Natural killer cell (primary cell): ENCODE data around the gene SMAGP. TPM values are rescaled to one million over a fixed set of nuclear protein-coding genes. Genes with fewer than 3 reads are reported as not detected.
A peak's percentile ranks its signal among the peaks of the same experiment; 100 is the strongest.

Source experiments
- ATAC-seq, 3 donors: fragments of 150-1000 bp in 2 of 3; fragments of 200-7000 bp in 1 of 3; cut with Tn5 transposase; 1 replicate in 1 of 3; 2 replicates in 2 of 3; pipeline ENCODE4 v1.10.0; 2021; ENCODE audit warnings: mild to moderate bottlenecking in 2 of 3, moderate library complexity in 2 of 3
- DNase-seq, 2 donors: peaks; one replicate each; pipeline versions ENCODE4 v3.0.0 to v3.0.0-alpha.2; 2013 to 2021; ENCODE audit warnings: mixed read lengths in 1 of 2
- H3K27ac ChIP-seq: one replicate; pipeline ENCODE4 v1.5.1; 2013; ENCODE audit warnings: mild to moderate bottlenecking, low read length
- H3K27me3 ChIP-seq: one replicate; pipeline ENCODE4 v1.6.1; 2013; ENCODE audit warnings: low read length; ENCODE audit not compliant: control insufficient read depth, insufficient read depth
- H3K36me3 ChIP-seq: one replicate; pipeline ENCODE4 v1.6.1; 2013; ENCODE audit warnings: low read length; ENCODE audit not compliant: control insufficient read depth, insufficient read depth
- H3K4me1 ChIP-seq: one replicate; pipeline ENCODE4 v1.6.1; 2013; ENCODE audit warnings: low read length; ENCODE audit not compliant: control insufficient read depth, insufficient read depth
- H3K4me3 ChIP-seq: one replicate; pipeline ENCODE4 v1.5.1; 2013; ENCODE audit warnings: low read length
- H3K9me3 ChIP-seq: one replicate; pipeline ENCODE4 v1.6.1; 2013; ENCODE audit warnings: low read length; ENCODE audit not compliant: control insufficient read depth, insufficient read depth
- H3K27ac Mint-ChIP-seq, 2 donors: one replicate each; pipeline ENCODE4 v1.8.0; 2022; ENCODE audit warnings: mild to moderate bottlenecking in 2 of 2, mixed read lengths in 2 of 2, moderate library complexity in 1 of 2
- H3K27me3 Mint-ChIP-seq, 2 donors: one replicate each; pipeline ENCODE4 v1.8.0; 2022; ENCODE audit warnings: low read depth in 2 of 2, mixed read lengths in 2 of 2
- H3K36me3 Mint-ChIP-seq: one replicate; pipeline ENCODE4 v1.8.0; 2022; ENCODE audit warnings: mixed read lengths
- H3K4me1 Mint-ChIP-seq, 2 donors: one replicate each; pipeline ENCODE4 v1.8.0; 2022; ENCODE audit warnings: mixed read lengths in 2 of 2
- H3K4me3 Mint-ChIP-seq: one replicate; pipeline ENCODE4 v1.8.0; 2022; ENCODE audit warnings: mild to moderate bottlenecking, moderate library complexity, mixed read lengths
- H3K9me3 Mint-ChIP-seq, 2 donors: one replicate each; pipeline ENCODE4 v1.8.0; 2022; ENCODE audit warnings: mixed read lengths in 2 of 2
- whole genome bisulfite sequencing: methylation state at CpG from one replicate; pipeline ENCODE4 v1.1.7; 2013; ENCODE audit warnings: missing lambda C conversion rate; ENCODE audit not compliant: insufficient coverage; 5-methylcytosine and 5-hydroxymethylcytosine counted together
- intact Hi-C: fragments of 100-400 bp; cut with micrococcal nuclease; formaldehyde crosslinking; loops from one replicate; pipeline ENCODE4 v1.14.2; 2022
- total RNA-seq, 4 donors: library from RNA; stranded (reverse); fragments of 120-200 nt in 1 of 4; gene quantifications; one replicate each; pipeline versions ENCODE4 v1.2.3 to v1.2.4, GENCODE V29; 2013 to 2022
- TF ChIP-seq, protein P1 (sequence below): fragments of 200-600 bp; IDR thresholded peaks from one replicate; pipeline ENCODE4 v1.8.0; 2022; ENCODE audit warnings: antibody characterized with exemption

Gene SMAGP
- total RNA-seq, 3 donors from 2014 or later (not counting 1 experiment from before 2014, with no cell fraction given): 6.5 to 26.2 (median 19.0) TPM

DNA sequence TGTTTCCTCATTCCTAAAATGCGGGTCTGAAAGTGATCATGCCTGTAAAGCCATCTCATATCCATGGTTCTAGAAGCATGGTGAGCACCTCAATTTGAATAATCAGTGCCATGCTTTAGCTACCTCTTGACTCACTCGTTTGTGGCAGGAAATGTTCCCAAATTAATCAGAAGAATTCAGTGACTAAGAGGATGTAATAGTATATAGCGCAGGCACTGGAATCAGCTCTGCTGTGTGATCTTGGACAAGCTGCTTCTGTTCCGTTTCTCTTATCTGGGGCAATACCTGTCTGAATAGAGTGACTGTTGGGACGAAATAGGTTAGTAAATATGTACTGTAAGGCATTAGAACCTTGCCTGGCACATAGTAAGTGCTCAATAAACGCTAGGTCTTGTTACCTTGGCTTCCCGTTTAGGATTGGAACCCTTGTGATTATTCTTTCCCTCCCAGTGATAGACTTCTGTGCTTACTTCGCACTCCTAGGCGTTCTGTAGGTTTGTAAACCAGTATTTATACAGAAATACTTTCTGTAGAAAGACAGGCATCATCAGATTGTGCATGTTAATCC is 820 bp upstream of the SMAGP start:
- DNase-seq (no peak), ATAC-seq (no peak)
- Mint-ChIP-seq H3K27me3 (no peaks in the 10 kb centered on the region), H3K9me3 (no peaks in the 10 kb centered on the region), H3K4me3 (peak overlapping the region; percentile 96), H3K4me1 (peaks cover 27 to 28% of the 10 kb centered on the region in 2 donors), H3K27ac (peak overlapping the region; percentile 87), H3K36me3 (no peaks in the 10 kb centered on the region)
- intact Hi-C loops: no loop called here
- H3K4me1 ChIP-seq: peaks cover 19% of the 10 kb centered on the region
- no peak overlapping the region for H3K27ac ChIP-seq
- H3K9me3 ChIP-seq: no peaks in the 10 kb centered on the region
- peak overlapping the region; percentile 54 for H3K4me3 ChIP-seq
- H3K36me3 ChIP-seq: no peaks in the 10 kb centered on the region
- 67% methylated on average over 9 of the region's 9 CpGs for WGBS
- no peaks in the 10 kb centered on the region for H3K27me3 ChIP-seq
- TF ChIP-seq, protein P1, sequence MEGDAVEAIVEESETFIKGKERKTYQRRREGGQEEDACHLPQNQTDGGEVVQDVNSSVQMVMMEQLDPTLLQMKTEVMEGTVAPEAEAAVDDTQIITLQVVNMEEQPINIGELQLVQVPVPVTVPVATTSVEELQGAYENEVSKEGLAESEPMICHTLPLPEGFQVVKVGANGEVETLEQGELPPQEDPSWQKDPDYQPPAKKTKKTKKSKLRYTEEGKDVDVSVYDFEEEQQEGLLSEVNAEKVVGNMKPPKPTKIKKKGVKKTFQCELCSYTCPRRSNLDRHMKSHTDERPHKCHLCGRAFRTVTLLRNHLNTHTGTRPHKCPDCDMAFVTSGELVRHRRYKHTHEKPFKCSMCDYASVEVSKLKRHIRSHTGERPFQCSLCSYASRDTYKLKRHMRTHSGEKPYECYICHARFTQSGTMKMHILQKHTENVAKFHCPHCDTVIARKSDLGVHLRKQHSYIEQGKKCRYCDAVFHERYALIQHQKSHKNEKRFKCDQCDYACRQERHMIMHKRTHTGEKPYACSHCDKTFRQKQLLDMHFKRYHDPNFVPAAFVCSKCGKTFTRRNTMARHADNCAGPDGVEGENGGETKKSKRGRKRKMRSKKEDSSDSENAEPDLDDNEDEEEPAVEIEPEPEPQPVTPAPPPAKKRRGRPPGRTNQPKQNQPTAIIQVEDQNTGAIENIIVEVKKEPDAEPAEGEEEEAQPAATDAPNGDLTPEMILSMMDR: no peak

DNA sequence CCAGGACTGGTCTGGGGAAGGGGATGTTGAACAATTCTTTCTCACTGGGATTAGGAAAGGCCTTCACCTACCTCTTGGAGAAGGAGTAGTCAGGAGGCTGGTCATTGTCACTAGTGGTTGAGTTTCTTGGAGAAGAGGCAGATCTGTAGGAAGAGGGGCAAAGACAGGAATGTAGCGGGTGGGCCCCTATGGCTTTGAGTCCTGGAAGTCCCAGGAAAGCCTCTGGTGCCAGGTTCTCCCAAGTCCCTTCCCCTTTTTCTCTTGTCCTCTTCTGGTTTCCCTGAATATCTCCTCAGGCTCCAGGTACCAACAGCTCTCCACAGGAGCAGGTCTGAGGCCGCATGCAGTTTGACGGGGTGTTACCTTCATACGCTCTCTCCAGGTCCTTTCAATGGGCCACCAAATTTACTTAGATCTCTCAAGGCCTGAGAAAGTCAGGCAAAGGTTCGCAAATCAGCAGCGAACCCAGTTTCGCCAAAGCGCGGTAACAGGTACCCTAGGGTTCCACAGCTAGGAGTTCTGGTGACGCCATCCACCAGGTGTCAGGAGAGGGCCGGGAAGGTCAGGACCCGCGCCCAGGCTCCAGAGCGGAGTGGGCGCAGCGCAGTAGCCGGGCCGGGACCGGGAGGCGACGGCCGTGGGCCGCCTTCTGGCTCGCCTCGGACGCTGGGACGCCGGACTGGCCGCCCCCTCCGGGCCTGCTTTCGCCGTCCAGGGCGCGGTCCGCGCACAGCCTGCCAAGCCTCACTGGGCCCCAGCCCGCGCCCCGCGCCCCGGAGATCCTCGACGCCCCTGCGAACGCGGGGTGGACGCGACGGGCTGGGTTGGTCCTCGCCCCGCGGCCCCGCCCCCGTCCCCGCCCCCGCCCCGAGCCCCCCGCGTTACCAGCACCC is 795 bp downstream of the SMAGP start:
- H3K4me1 ChIP-seq: peaks cover 23% of the 10 kb centered on the region
- Mint-ChIP-seq H3K27ac (peak overlapping the region; percentile 83 to 86), H3K27me3 (no peaks in the 10 kb centered on the region), H3K9me3 (peaks cover 0 to 3% of the 10 kb centered on the region in 2 donors), H3K4me1 (peaks cover 39 to 40% of the 10 kb centered on the region in 2 donors), H3K4me3 (peak overlapping the region; percentile 87), H3K36me3 (no peaks in the 10 kb centered on the region)
- peak overlapping the region; percentile 6 for H3K27ac ChIP-seq
- ATAC-seq (peak; percentile 36 to 67 (median 37)), DNase-seq (peak in 1 of 2 donors; percentile 80)
- no peaks in the 10 kb centered on the region for H3K36me3 ChIP-seq
- WGBS: 9% methylated on average over 59 of the region's 59 CpGs
- intact Hi-C loops: loop anchor here (5.0 kb wide), 3 partner anchors 43 to 73 kb away; no protein-coding TSS in a partner anchor
- no peaks in the 10 kb centered on the region for H3K27me3 ChIP-seq
- peak overlapping the region; percentile 17 for H3K4me3 ChIP-seq
- TF ChIP-seq, protein P1: no peak
- no peaks in the 10 kb centered on the region for H3K9me3 ChIP-seq

DNA sequence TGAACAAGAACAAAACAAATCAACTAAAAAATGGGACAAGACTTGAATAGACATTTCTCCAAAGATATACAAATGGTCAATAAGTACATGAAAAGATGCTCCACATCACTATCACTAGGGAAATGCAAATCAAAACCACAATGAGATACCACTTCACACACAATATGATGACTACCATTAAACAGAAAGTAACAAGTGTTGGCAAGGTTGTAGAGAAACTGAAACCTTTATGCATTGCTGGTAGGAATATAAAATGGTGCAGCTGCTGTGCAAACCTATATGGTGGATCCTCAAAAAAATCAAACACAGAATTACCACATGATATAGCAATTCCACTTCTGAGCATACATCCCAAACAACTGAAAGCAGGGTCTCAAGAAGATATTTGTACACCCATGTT is 5.2 kb downstream of the SMAGP start:
- ATAC-seq: peak; percentile 85 to 86 (median 85)
- Mint-ChIP-seq H3K36me3 (no peaks in the 10 kb centered on the region), H3K27me3 (no peaks in the 10 kb centered on the region), H3K4me3 (peak overlapping the region; percentile 86), H3K9me3 (peaks cover 0 to 3% of the 10 kb centered on the region in 2 donors), H3K4me1 (peaks cover 28 to 41% of the 10 kb centered on the region in 2 donors), H3K27ac (peak overlapping the region; percentile 92 to 93)
- peak in 1 of 2 donors; percentile 67 for DNase-seq
- Histone ChIP-seq H3K27ac (peak overlapping the region; percentile 59), H3K9me3 (no peaks in the 10 kb centered on the region), H3K4me3 (no peak overlapping the region), H3K36me3 (no peaks in the 10 kb centered on the region), H3K4me1 (peaks cover 23% of the 10 kb centered on the region), H3K27me3 (no peaks in the 10 kb centered on the region)
- TF ChIP-seq, protein P1: no peak
- intact Hi-C loops: loop anchor here (5.0 kb wide), 3 partner anchors 47 to 77 kb away; no protein-coding TSS in a partner anchor
